Activated CD8-positive, alpha-beta memory T cell treated with anti-CD3 and anti-CD28 coated beads for 48 hours (primary cell): ENCODE measurements around the gene FBLN5.
"Not testable (repeated sequence)": the region's sequence is repeated elsewhere in the genome, so short reads cannot be mapped to it uniquely, and the experiment has no call there.

Source experiments
- DNase-seq, 3 experiments: peaks; one replicate each; pipeline ENCODE4 v3.0.0-alpha.2; 2020; ENCODE audit warnings: low read depth in 2 of 3, low spot score in 2 of 3

FBLN5 gene

DNA sequence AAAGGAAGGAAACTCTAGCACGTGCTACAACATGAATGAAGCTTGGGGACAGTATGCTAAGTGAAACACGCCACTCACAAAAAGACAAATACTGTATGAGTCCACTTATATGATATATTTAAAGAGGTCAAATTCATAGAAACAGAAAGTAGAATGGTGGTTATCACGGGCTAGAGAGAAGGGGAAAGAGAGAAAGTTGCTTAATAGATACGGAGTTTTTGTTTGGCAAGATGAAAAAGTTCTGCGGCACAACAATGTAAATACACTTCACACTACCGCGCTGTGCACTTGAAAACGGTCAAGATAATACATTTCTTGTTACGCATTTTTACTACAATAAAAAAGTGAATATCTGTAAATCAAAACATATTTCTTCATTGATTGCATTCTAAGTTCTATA, 37.3 kb downstream of the FBLN5 start:
- DNase-seq = no peak

DNA sequence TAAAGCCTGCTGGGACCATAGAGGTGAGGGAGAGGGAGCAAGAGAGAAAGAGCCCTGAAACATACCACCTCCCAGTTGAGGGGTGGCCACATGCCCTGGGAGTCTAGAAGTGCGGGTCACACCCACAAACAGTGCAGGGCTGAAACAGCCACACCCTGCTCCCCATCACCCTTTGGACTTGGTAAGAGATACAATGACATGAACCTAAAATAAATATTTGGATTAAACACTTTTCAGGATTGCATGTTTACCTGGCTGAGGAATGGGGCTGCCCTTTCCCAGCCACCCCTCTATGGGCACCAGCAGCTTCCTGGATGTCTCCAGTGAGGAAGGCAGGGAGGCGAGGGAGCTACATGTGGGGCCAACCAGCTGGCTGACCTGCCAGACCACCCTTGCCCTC, 41.1 kb downstream of the FBLN5 start:
- DNase-seq = no peak

DNA sequence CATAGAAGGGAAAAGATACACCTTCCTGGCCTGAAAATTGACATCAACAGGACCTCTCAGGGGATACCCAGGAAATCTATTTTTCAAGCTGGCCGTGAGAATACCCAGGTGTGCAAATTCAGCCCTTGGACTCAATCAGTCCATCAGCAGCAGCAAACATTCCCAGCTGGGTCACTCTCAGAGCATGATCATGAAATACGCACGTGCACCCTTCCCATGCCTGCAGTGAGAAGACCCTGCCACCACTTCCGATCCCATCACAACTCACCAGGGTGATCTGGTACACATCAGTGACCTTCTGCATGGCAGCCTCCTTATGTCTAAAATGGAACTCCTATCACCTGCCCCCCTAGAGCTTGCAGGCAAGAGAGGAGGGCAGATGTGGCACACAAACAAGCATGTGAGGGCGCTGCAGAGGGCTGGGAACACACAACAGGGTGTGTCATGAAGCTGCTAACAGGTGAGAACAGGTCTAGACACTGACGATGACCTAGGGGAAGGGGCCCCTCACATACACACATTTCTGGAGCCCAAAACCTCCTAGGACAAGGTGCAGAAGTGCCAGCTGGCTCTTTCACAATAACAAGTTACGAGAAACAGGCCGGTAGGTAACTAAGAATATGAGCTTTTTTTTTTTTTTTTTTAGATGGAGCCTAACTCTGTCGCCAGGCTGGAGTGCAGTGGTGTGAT, 42.4 kb downstream of the FBLN5 start:
- DNase-seq = no peak

DNA sequence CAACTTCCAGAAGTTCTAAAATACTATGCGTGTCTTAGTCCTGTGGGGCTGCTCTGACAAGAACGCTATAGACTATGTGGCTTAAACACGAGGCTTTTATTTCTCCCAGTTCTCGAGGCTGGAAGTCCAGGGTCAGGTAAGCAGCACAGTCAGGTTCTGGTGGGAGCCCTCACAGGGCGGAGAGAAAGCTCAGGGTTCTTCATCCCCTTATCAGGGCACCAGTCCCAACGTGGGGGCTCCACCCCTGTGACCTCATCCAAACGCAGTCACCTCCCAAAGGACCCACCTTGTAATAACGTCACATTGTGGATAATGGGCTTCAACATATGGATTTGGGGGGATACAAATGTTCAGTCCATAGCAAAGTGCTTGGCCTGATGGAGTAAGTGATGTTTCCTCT, 43.0 kb downstream of the FBLN5 start:
- no peak for DNase-seq

DNA sequence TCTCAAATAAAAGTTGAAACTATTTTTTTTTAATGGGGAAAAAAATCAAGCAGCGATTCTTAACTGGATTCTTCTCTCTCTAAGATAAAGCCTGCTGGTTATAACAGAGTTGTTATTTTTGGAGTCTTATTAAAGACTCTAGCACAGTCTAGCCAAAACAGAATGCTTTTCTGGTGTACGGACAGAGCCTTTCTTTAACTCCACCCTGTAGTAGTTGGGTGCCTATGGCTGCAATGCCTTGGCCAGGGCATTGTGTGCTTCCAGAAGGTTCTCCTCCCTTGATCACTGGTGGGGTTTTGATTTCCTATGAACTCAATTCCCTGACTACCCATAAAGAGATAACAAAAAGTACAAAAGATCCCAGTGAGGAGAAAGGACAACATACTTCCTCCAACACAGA, 44.4 kb downstream of the FBLN5 start:
- no peak for DNase-seq

DNA sequence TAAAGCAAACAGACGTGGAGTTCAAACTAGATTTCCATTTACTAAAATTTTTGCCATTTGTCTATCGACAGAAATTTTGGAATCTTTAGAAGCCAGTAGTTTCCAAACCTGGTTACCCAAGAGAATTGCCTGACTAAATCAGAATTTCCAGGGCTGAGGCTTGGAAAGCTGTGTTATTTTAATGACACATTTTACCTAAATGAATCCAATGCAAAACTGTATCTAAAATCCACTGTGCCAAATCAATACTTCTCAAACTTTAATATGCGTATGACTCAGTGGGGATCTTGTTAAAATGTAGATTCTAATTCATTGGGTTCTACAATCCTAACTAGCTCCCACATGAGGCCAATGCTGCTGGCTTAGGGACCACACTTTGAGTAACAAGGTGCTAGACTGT, 45.2 kb downstream of the FBLN5 start:
- no peak for DNase-seq

DNA sequence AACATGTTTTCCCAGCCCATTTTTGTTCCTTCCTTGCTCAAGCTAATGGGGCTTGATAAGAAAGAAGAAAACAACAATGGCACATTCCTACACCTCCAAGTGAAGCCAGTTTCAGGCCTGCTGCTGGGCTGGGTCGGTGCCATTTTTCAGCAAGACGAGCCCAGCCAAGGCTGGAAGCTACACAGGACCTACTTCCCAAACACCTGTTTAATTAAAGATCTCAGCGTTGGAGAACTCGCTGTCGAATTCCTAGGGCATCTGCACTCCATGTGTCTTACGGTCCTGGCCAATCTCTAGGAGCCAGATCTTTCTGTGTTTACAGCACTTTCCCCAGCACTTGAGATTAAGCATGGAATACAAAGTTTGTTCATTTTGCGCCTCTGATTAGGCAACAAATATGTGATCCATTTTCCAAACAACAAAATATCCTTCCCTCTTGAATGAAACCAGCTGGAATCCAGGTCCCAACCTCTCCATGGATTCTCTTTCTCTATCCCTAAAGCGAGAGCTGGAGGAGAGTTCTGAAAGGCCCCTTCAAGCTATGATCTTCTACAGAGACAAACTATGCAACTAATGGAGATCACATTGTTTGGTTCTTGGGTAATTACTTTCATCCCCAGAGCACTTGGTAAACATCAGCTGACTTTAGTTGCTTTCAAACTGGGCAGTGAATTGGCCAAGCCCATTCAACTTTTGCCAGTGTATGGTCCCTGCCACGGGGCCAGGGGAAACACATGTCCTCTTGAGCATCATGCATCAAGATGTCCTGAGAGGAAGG, 45.9 kb downstream of the FBLN5 start:
- no peak for DNase-seq

DNA sequence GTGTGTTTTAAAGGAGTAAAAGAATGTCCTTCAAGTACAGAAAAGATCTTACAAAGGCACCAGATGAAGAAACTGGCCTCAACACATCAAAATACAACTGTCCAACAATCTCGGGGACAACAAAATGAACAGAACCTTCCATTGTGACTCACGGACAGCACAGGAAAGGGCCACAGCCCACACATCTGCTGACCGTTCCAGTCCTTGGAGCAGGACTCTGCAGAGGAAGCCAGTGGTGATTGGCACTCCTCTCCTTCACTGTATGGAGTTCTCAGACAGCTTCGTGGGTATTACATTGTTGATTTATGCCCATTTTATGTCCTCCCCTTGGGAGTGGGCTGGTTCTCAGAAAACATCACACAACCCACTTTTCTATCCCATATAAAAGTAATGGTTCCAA, 47.7 kb downstream of the FBLN5 start:
- DNase-seq = no peak

DNA sequence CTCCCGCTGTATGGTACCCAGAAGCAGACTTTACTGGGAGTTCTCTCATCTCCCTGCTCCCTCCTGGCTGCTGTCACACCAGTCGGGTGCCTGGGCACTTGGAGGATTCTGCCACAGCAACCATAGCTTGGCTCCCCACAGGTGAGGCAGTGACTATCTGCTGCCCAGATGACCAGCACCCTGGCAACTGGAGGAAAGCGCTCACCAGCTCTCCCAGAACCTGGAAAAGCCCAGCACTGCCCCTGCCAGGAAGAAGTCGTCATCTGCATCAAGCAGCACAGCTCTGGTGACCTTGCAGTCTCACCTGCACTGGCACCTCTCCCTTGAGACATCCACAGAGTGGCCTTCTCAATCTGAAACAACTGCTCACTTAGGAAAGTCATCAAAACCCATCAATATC, 48.3 kb downstream of the FBLN5 start:
- no peak for DNase-seq

DNA sequence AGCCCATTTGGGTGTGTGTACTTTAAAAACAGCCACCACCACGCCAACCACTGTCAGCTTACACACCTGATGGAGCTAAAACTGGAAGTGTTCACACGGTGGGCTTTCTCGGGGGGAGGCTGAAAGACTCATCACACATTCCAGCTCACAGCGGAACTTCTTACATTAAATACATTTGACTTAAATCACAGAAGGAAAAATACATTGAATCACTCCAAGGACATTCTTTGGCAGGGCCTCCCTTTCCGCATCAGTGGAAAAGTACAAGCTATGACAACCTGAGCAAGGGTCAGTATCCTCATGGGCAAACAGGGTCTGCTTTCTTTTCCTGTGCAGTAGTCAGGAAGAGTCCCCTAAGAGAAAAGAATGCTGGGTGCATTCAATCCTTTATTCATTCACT, 49.1 kb downstream of the FBLN5 start:
- no peak for DNase-seq

DNA sequence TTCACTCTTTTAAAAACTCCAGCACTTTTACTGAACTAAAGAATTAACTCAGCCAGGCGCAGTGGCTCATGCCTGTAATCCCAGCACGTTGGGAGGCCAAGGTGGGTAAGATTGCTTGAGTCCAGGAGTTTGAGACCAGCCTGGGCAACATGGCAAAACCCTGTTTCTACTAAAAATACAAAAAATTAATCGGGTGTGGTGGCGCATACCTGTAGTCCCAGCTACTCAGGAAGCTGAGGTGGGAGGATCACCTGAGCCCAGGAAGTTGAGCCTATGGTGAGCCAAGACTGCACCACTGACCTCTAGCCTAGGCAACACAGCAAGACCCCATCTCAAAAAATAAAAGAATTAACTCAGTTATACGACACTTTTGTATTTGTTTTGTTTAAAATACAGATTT, 49.8 kb downstream of the FBLN5 start:
- not testable (repeated sequence) for DNase-seq

DNA sequence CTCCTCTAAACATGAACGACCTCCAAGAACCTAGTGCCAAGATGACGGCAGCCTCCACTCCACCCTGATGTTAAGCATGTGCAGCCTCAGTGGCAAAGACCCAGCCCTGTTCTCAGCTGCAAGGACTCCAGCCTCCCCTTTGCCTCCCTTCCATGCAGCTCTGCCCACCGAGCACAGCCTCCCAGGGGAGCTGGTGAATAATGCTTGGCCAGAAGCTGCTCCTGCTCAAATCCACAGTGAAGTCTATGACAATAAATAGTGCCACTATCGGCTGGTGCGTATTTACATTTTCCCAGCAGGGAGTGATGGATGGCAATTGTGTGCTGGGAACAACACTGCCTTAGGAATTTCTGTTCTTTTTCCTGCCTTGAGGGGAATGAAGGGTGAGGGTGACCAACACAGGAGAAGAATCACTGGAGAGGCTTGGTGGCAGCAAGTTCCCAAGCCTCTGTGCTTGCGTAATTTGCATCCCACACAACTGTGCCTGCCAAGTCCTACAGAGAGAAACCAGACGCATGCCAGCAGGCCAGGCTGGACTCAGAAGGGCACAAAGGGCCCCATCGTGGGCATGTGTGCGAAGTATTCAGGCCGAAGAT, 50.3 kb downstream of the FBLN5 start:
- no peak for DNase-seq

DNA sequence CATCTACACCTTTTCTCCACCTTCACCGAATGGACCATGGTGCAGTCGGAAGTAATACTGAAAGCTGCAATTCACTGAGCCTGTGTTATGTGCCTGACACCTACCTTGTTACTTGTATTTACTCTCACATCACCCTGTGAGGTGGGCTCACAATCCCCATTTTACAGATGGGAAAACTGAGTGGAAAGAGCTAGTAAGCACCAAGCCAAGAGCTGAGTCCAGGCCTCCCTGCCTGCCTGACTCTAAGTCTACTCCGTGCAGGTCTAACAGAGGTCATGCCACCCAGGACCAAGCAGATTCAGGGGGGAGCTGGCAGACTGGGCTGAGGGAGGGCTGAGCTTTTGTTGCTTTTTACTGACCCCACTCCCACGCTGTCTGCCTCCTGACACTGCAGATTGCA, 51.1 kb downstream of the FBLN5 start:
- DNase-seq = no peak

DNA sequence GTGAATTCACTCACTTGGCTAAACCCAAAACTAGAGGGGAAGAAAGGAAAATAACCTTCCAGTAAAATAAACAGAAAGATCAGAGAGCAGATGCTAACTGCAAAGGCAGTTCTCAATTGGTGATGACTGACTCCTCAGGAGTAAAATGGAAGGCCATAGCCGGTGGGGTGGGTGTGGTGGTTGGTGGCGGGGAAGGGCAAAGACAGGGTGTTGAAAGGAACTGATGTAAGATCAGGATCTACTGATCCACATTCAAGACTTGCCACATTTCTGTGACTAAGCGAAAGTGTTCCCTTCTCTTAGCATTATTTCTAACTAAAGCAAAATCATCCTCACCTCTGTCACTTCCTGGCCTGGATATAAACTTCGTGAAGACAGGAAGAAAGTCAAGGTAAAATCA, 53.8 kb downstream of the FBLN5 start:
- no peak for DNase-seq

DNA sequence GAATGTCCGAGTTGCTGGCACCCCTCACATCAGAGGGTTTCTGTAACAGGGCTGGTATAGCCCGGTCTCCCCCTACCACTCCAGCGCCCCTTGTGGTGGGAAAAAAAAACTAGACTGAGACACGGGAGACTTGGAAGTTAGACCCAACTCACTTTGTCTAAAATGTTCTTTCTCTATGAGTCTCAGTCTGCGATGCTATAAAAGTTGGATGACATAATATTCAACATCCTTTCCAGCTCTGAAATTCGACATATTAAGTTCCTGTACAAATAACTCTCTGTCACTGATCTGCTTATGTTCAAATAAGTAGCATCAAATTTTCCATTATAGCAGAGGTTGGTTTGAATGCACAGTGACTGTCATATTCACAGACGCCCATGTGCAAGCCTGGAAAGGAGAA, 54.5 kb downstream of the FBLN5 start:
- DNase-seq = no peak

DNA sequence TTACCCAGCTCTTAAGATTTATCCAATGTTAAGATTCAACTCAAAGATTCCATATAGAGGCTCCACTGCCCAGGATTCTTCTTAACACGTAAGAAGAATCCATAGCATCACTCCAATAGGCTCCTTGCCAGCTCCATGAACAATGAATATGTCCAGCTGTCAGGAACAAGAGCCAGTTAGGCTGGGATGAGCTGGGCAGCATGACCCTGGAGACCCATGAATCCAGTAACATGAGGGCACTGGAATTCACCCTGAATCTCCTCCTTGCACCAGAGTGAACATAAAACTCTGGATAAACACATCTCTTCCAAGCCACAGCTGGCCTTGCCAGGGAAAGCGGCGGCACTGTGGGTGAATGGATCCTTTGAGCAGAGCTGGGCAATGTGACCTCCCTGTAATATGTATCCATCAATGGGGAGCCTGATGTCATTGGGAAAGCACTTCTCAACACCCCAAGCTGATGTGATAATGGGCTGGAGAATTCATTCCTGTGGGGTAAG, 55.7 kb downstream of the FBLN5 start:
- no peak for DNase-seq

DNA sequence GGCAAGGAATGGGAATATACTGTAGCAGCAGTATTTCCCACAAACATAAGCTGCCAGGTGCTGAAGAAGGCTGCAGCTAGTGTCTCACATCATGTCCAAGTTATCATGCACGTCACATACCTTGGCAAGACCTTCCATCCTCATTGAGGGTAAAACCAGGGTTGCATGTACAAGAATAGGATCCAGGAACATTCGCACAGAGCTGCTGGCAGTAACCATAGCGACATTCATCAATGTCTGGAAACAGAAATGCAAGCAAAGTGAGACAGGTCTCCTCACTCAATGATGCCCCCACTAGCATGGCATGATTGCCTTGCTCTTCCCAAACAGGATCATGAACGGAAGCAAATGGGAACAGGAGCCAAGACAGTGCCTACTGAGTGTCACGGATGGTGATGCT, 56.4 kb downstream of the FBLN5 start:
- no peak for DNase-seq

DNA sequence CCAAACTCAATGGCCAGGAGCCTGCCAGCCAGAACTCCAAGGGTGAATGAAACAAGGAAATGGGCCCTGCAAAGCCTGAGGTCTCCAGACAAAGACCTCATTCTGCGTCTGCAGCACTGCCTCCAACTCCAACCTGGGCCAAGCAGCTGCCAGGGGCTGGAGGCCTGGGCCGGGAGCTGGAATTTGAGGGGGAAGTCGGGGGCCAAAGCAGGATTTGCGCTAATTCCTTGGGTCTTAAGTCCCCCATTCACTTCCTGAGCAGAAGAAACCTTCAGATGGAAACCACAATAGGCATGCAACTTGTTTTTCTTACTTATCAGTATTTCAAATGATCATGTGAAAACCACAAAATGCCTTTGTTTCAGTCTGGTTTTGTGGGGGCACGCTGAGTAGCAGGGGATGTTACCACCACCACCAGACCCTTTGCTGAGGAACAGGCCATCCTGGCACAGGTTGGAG, 57.2 kb downstream of the FBLN5 start:
- DNase-seq = no peak

DNA sequence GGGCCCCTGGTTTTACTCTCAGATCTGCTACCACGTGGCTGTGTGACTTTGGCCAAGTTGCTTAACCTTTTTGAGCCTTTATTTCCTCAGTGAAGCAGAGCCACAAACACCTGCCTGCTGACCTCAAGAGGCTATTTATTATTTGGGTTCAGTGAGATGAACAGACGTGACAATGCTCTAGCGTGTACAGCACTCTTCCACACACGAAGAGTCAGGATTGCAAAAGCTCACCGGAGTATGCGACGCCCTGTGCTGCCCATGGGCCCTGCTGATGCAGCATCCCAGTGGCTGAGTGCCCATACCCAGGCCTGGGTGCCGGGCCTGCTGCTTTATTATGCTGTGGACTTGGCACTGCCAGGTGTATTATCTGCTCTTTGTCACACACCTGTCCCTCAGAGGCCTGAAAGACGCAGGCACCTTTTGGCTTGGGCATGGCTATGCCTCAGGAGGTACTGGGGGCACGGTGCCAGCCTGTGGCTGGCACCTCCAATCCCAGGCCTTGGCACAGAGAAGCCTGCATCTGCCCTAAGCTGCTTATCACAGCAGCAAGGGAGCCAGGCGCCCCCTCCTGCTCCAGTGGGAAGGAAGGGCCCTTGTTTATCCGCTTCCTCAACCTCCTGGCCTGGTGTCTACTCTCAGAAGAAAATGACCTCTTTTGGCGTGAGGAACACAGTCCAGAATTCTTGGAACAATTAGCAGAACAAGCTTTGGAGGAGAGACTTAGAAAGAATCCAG, 57.9 kb downstream of the FBLN5 start:
- DNase-seq = no peak

DNA sequence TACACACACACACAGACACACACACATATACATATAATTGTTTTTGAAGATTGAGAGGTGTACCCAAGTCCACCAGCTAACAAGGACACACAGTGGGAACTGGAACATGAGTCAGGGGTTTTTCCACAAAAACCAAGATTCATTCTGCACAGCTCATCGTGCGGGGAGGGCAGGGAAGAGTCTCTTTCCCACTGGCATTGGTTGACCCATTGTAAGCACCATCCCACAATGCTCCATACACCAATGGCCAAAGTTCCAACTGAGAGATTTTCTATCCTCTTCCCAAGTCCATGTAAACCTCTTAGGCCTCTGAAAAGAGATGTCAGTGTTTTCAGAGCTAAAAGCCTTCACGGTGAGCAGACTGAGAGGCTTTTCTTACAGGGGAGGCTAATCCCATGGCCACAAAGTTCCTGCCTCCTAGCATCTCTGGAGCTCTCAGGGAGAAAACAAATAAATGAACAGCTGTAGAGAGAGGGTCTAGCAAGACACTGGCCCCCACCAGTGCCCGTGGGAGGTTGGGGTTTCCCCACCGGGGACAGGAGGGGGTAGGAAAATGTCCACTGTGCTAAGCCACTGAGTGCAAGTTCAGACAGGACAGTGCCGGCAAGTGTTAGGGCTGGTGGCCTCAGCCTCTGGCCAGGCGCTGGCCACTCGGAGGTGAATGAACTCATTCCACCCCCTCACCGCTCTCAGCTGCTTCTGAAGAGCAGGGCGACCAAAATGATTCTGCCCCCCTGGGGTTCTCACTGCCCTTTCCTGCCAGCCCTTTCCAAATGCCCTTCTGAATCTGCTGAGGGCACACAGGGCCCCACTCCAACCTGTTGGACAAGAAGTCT, 58.6 kb downstream of the FBLN5 start:
- DNase-seq = no peak

DNA sequence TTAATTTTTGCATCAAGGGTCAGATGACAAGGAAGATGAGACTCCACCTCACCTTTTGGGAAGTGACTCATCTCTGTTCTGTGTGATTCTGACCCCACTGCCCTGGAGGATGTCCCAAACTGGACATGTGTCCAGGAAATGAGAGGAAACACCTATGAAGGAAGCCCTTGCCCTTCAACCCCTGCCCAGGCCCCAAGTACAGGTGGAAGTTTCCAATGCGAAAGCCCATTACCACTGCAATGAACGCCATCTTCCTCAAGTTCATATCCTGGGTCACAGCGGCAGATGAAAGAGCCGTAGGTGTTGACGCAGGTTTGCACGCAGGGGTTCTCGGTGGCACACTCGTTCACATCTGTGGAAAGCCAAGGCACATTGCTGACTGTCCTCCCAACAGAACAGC, 60.5 kb downstream of the FBLN5 start:
- no peak for DNase-seq
